ENCODE results near the gene ICOSLG.
"Not testable (repeated sequence)": the region's sequence is repeated elsewhere in the genome, so short reads cannot be mapped to it uniquely, and the experiment has no call there.

- TF ChIP-seq CTCF, POLR2A (IDR thresholded peaks at IDR 0.05): not testable (repeated sequence)
Measured at GRCh38 chr21:44175189-44175588, 65.6 kb downstream of the ICOSLG start.
